Osteoblast (primary cell): ENCODE results near the gene GPALPP1. TPM values are rescaled to one million over a fixed set of nuclear protein-coding genes. Genes with fewer than 3 reads are reported as not detected.

Source experiments
- DNase-seq: peaks from one replicate; pipeline ENCODE4 v3.0.0; 2011; ENCODE audit warnings: low spot score, mixed read lengths; ENCODE audit not compliant: insufficient read length; ENCODE audit errors: missing footprints
- H2AFZ ChIP-seq: 2 replicates; pipeline ENCODE4 v1.6.0; 2011; ENCODE audit warnings: mild to moderate bottlenecking, low read length
- H3K27ac ChIP-seq: 2 replicates; pipeline ENCODE4 v1.5.1; 2011; ENCODE audit warnings: mild to moderate bottlenecking, low read depth, low read length, moderate library complexity
- H3K27me3 ChIP-seq: 2 replicates; pipeline ENCODE4 v1.6.0; 2012; ENCODE audit warnings: mild to moderate bottlenecking, control low read depth, inconsistent platforms, low read length, moderate library complexity; ENCODE audit not compliant: insufficient read depth
- H3K36me3 ChIP-seq: 2 replicates; pipeline ENCODE4 v1.5.1; 2011; ENCODE audit warnings: mild to moderate bottlenecking, low read length, control low read depth, moderate library complexity; ENCODE audit not compliant: insufficient read depth
- H3K4me1 ChIP-seq: 2 replicates; pipeline ENCODE4 v1.5.1; 2011; ENCODE audit warnings: mild to moderate bottlenecking, low read length, control low read depth, moderate library complexity; ENCODE audit not compliant: insufficient read depth
- H3K4me2 ChIP-seq: 2 replicates; pipeline ENCODE4 v1.6.0; 2011; ENCODE audit warnings: mild to moderate bottlenecking, low read length; ENCODE audit not compliant: insufficient read depth
- H3K4me3 ChIP-seq: fragments of 200-600 bp; sonication (generic); 3 replicates; pipeline ENCODE4 v1.5.1; 2012; ENCODE audit warnings: mild to moderate bottlenecking, low read length, inconsistent platforms; ENCODE audit not compliant: insufficient read depth
- H3K79me2 ChIP-seq: 2 replicates; pipeline ENCODE4 v1.6.0; 2012; ENCODE audit warnings: mild to moderate bottlenecking, low read length, control low read depth, inconsistent platforms; ENCODE audit not compliant: insufficient read depth
- H3K9me3 ChIP-seq: 2 replicates; pipeline ENCODE4 v1.5.1; 2011; ENCODE audit warnings: low read depth, low read length, control low read depth
- H4K20me1 ChIP-seq: 2 replicates; pipeline ENCODE4 v1.6.0; 2012; ENCODE audit warnings: mild to moderate bottlenecking, low read length, control low read depth; ENCODE audit not compliant: insufficient read depth
- total RNA-seq: library from RNA; depleted of rRNA; stranded (reverse); fragments of >200 nt; gene quantifications from 2 replicates; pipeline ENCODE4 v1.2.3, GENCODE V29; 2012
- TF ChIP-seq, protein P1 (sequence below): IDR thresholded peaks from 2 replicates; pipeline ENCODE4 v1.5.1; 2011; ENCODE audit warnings: mild to moderate bottlenecking, low read depth, low read length, moderate library complexity; ENCODE audit errors: extremely low read depth

The GPALPP1 gene
- total RNA-seq, 1 donor = 25.0 TPM

DNA sequence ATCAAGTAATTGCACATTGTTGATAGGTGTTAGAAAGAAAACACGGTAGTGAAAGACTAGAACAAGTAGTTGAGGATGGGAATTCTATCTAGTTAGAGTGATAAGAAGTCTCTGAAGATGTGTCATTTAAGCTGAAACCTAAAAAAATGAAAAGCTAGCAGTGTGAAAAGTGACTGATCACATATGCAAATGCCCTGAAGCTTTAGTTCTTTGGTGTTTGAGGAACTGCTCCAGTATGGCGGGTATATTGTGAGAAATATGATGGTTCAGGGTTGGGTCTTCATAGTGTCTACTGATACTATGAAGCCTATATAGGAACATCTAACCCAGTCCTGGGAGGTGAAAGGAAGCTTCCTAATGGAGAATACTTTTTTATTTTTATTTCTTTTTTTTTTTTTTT is 45.0 kb downstream of the GPALPP1 start:
- H3K4me1 ChIP-seq = no peaks in the 10 kb centered on the region
- no peak overlapping the region for H3K4me2 ChIP-seq
- H3K9me3 ChIP-seq = no peaks in the 10 kb centered on the region
- H3K27me3 ChIP-seq = no peaks in the 10 kb centered on the region
- H3K27ac ChIP-seq = no peak overlapping the region
- no peak overlapping the region for H2AFZ ChIP-seq
- no peak for DNase-seq
- no peaks in the 10 kb centered on the region for H3K79me2 ChIP-seq
- H3K36me3 ChIP-seq = no peaks in the 10 kb centered on the region
- TF ChIP-seq, protein P1, sequence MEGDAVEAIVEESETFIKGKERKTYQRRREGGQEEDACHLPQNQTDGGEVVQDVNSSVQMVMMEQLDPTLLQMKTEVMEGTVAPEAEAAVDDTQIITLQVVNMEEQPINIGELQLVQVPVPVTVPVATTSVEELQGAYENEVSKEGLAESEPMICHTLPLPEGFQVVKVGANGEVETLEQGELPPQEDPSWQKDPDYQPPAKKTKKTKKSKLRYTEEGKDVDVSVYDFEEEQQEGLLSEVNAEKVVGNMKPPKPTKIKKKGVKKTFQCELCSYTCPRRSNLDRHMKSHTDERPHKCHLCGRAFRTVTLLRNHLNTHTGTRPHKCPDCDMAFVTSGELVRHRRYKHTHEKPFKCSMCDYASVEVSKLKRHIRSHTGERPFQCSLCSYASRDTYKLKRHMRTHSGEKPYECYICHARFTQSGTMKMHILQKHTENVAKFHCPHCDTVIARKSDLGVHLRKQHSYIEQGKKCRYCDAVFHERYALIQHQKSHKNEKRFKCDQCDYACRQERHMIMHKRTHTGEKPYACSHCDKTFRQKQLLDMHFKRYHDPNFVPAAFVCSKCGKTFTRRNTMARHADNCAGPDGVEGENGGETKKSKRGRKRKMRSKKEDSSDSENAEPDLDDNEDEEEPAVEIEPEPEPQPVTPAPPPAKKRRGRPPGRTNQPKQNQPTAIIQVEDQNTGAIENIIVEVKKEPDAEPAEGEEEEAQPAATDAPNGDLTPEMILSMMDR = no peak
- H3K4me3 ChIP-seq = no peak overlapping the region
- H4K20me1 ChIP-seq = no peaks in the 10 kb centered on the region

DNA sequence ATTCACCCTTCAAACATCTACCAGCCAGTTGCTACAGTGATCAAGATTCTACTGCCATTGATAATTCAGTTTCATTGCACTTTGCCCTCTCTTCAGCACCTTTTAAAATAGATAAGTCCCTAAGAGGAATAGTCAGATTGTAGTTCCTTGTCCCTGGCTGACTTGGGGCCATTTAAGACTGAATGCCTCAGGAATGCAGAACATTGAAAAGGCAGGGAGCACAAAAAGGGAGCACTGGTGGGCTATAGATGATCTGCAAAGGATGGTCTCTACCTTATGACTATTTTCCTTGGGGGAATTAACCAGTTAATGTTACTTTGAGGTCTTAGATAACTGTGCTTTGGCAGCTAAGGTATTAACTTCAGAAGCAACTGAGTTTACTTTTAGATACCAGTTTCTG is 46.9 kb downstream of the GPALPP1 start:
- H3K36me3 ChIP-seq = no peaks in the 10 kb centered on the region
- TF ChIP-seq, protein P1 = no peak
- no peaks in the 10 kb centered on the region for H3K27me3 ChIP-seq
- H3K9me3 ChIP-seq = no peaks in the 10 kb centered on the region
- H3K4me3 ChIP-seq = no peak overlapping the region
- H4K20me1 ChIP-seq = no peaks in the 10 kb centered on the region
- no peak overlapping the region for H2AFZ ChIP-seq
- H3K27ac ChIP-seq = no peak overlapping the region
- DNase-seq = no peak
- H3K79me2 ChIP-seq = no peaks in the 10 kb centered on the region
- H3K4me2 ChIP-seq = no peak overlapping the region
- H3K4me1 ChIP-seq = no peaks in the 10 kb centered on the region

DNA sequence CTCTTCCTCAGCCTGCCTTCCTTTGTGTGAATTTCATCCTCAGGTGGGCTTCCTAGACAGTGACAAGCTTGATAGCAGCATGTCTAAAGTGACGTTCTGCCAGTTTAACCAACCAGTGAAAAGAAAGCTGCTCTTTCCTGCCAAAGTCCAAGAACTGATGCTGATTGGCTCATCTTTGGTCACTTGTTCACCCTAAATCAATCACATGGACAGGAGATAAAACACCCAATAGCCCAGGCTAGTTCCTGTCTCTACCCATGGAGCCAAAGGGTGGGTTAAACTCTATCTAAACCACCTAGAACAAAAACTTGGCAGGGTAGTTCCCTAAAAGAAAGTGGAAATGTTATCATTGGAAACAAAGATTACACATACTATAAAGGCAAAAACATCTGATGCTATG is 50.8 kb downstream of the GPALPP1 start:
- Histone ChIP-seq H3K27me3 (no peaks in the 10 kb centered on the region), H3K4me2 (no peak overlapping the region), H3K4me3 (no peak overlapping the region), H3K36me3 (no peaks in the 10 kb centered on the region), H3K79me2 (no peaks in the 10 kb centered on the region), H3K9me3 (no peaks in the 10 kb centered on the region), H4K20me1 (no peaks in the 10 kb centered on the region), H3K4me1 (no peaks in the 10 kb centered on the region), H2AFZ (no peak overlapping the region), H3K27ac (no peak overlapping the region)
- DNase-seq = no peak
- TF ChIP-seq, protein P1 = no peak

DNA sequence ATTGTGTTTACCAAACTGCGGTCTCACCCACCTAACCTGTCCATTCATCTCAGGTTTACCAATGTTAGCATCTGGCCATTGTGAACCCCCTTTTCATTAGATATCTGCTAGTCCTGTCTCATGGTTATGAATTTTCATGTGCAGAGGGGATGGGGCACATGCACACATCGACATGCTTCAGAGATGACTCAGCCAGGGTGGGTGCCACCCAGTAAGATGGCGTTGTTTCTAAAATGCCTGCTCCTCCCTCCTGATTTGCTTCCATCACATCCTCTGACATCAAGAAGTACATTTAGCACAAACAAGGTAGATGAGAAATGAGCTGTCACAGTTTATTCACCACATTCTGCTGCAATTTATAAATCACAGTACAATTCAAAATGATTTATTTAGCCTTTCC is 51.3 kb downstream of the GPALPP1 start:
- no peak overlapping the region for H2AFZ ChIP-seq
- H3K4me3 ChIP-seq = no peak overlapping the region
- DNase-seq = no peak
- H3K9me3 ChIP-seq = no peaks in the 10 kb centered on the region
- H3K27ac ChIP-seq = no peak overlapping the region
- H3K79me2 ChIP-seq = no peaks in the 10 kb centered on the region
- H3K4me1 ChIP-seq = no peaks in the 10 kb centered on the region
- no peaks in the 10 kb centered on the region for H3K36me3 ChIP-seq
- H4K20me1 ChIP-seq = no peaks in the 10 kb centered on the region
- H3K4me2 ChIP-seq = no peak overlapping the region
- no peaks in the 10 kb centered on the region for H3K27me3 ChIP-seq
- TF ChIP-seq, protein P1 = no peak
